Activated CD4-positive, alpha-beta memory T cell treated with anti-CD3 and anti-CD28 coated beads for 36 hours (primary cell): ENCODE data around the gene DYNLT4. TPM values are rescaled to one million over a fixed set of nuclear protein-coding genes. Genes with fewer than 3 reads are reported as not detected.
"Not testable (repeated sequence)": the region's sequence is repeated elsewhere in the genome, so short reads cannot be mapped to it uniquely, and the experiment has no call there.

ENCODE experiments used
- CTCF ChIA-PET: fragments of 350-600 bp; sonication (Branson Sonifier 250); formaldehyde crosslinking; loops from one replicate; lab custom pipeline; 2021; ENCODE audit warnings: antibody characterized with exemption, inconsistent platforms; lab: Charles Lee
- POLR2A ChIA-PET: fragments of 350-600 bp; sonication (Branson Sonifier 250); formaldehyde crosslinking; loops from one replicate; lab custom pipeline; 2021; ENCODE audit warnings: antibody characterized with exemption; lab: Charles Lee
- DNase-seq: peaks from one replicate; pipeline ENCODE4 v3.0.0-alpha.2; 2020
- H3K27ac Mint-ChIP-seq: one replicate; pipeline ENCODE4 v1.8.0; 2021; ENCODE audit warnings: mixed read lengths
- H3K27me3 Mint-ChIP-seq: one replicate; pipeline ENCODE4 v1.8.0; 2021; ENCODE audit warnings: mixed read lengths
- H3K36me3 Mint-ChIP-seq: one replicate; pipeline ENCODE4 v1.8.0; 2021; ENCODE audit warnings: mixed read lengths
- H3K4me1 Mint-ChIP-seq: one replicate; pipeline ENCODE4 v1.8.0; 2021; ENCODE audit warnings: low read depth, mixed read lengths
- H3K4me3 Mint-ChIP-seq: one replicate; pipeline ENCODE4 v1.8.0; 2021; ENCODE audit warnings: mild to moderate bottlenecking, mixed read lengths
- H3K9me3 Mint-ChIP-seq: one replicate; pipeline ENCODE4 v1.8.0; 2021; ENCODE audit warnings: mixed read lengths
- intact Hi-C: fragments of 100-400 bp; cut with micrococcal nuclease; formaldehyde crosslinking; loops from one replicate; pipeline ENCODE4 v1.15.1; 2023
- total RNA-seq, 2 experiments: library from RNA; stranded (reverse); gene quantifications; one replicate each; pipeline ENCODE4 v1.2.3, GENCODE V29; 2021

The DYNLT4 gene
- total RNA-seq, 2 experiments from 2014 or later: 0.40 to 0.41 TPM

- intact Hi-C loops: loop anchor here (2.0 to 10.0 kb wide), 4 partner anchors 19 to 505 kb away; partner anchors contain the start of genes HECTD3 and UROD
- POLR2A ChIA-PET: interaction anchor here (0.6 to 15.8 kb wide), 13 partner anchors 10 to 778 kb away, joined by 3 to 404 read pairs (median 8); partner anchors contain the start of genes BEST4, BTBD19, DYNLT4 and HECTD3
- peaks cover 34% of the 10 kb centered on the region for H3K4me1 Mint-ChIP-seq
- peaks cover 40% of the 10 kb centered on the region for H3K36me3 Mint-ChIP-seq
- H3K4me3 Mint-ChIP-seq: peak within 1 kb of the TSS; percentile 93
- DNase-seq: peak; percentile 99
- peak within 1 kb of the TSS; percentile 95 for H3K27ac Mint-ChIP-seq
- no peaks in the 10 kb centered on the region for H3K27me3 Mint-ChIP-seq
- CTCF ChIA-PET: interaction anchor here (0.7 to 3.6 kb wide), 17 partner anchors 10 to 504 kb away, joined by 3 to 53 read pairs (median 6); partner anchors contain the start of genes ARMH1, BEST4, BTBD19 and EIF2B3
- no peaks in the 10 kb centered on the region for H3K9me3 Mint-ChIP-seq
These were observed 7.2 kb downstream of the DYNLT4 start, which contains the start of gene PLK3 for GRCh38 chr1:44799770-44800584. Gene PLK3, plus strand, starts transcription at chr1:44800377. Its CDS starts 87 bp downstream, at chr1:44800464.

- POLR2A ChIA-PET: interaction anchor here (0.6 to 15.8 kb wide), 4 partner anchors 13 to 769 kb away, joined by 3 to 404 read pairs (median 155); partner anchors contain the start of genes BTBD19 and DYNLT4
- Mint-ChIP-seq H3K4me3 (no peak overlapping the region), H3K9me3 (no peaks in the 10 kb centered on the region), H3K36me3 (peaks cover 31% of the 10 kb centered on the region), H3K27me3 (no peaks in the 10 kb centered on the region), H3K4me1 (peaks cover 24% of the 10 kb centered on the region), H3K27ac (peak overlapping the region; percentile 95)
- no peak for DNase-seq
- CTCF ChIA-PET: interaction anchor here (0.7 to 3.6 kb wide), 7 partner anchors 8 to 505 kb away, joined by 3 to 39 read pairs (median 5); partner anchors contain the start of gene BTBD19
- intact Hi-C loops: loop anchor here (2.0 kb wide), 1 partner anchor 20 kb away; no protein-coding TSS in a partner anchor
These were observed 8.4 kb downstream of the DYNLT4 start for GRCh38 chr1:44798481-44799365.

GRCh38 chr1:44797886-44798285 lies 9.3 kb downstream of the DYNLT4 start:
- DNase-seq, H3K27ac Mint-ChIP-seq, H3K9me3 Mint-ChIP-seq, H3K4me3 Mint-ChIP-seq, H3K27me3 Mint-ChIP-seq: not testable (repeated sequence)
- H3K36me3 Mint-ChIP-seq: peaks cover 22% of the 10 kb centered on the region
- intact Hi-C loops: loop anchor here (2.0 kb wide), 1 partner anchor 21 kb away; no protein-coding TSS in a partner anchor
- H3K4me1 Mint-ChIP-seq: peaks cover 16% of the 10 kb centered on the region
- CTCF ChIA-PET: interaction anchor here (2.0 kb wide), 1 partner anchor 12 kb away, joined by 5 read pairs; no protein-coding TSS in a partner anchor
- POLR2A ChIA-PET: interaction anchor here (1.8 to 15.8 kb wide), 3 partner anchors 14 to 22 kb away, joined by 12 to 404 read pairs (median 263); partner anchors contain the start of genes BTBD19, DYNLT4 and RPS8

GRCh38 chr1:44792736-44793502 lies 14.2 kb downstream of the DYNLT4 start:
- peak; percentile 1 for DNase-seq
- Mint-ChIP-seq H3K36me3 (no peaks in the 10 kb centered on the region), H3K9me3 (no peaks in the 10 kb centered on the region), H3K4me3 (no peak overlapping the region), H3K4me1 (no peaks in the 10 kb centered on the region), H3K27ac (no peak overlapping the region), H3K27me3 (no peaks in the 10 kb centered on the region)
- intact Hi-C loops: no loop called here
- ChIA-PET POLR2A (interaction anchor here (0.8 to 2.7 kb wide), 7 partner anchors 10 to 219 kb away, joined by 3 to 12 read pairs (median 4); partner anchors contain the start of genes HECTD3, RNU5D-1 and UROD), CTCF (interaction anchor here (0.6 to 2.8 kb wide), 17 partner anchors 8 to 690 kb away, joined by 3 to 22 read pairs (median 5); partner anchors contain the start of genes BTBD19, DYNLT4, HECTD3 and MUTYH)

GRCh38 chr1:44790968-44791801 lies 16.0 kb downstream of the DYNLT4 start:
- intact Hi-C loops: no loop called here
- peaks cover 5% of the 10 kb centered on the region for H3K4me1 Mint-ChIP-seq
- CTCF ChIA-PET: interaction anchor here (0.9 to 2.6 kb wide), 5 partner anchors 8 to 223 kb away, joined by 3 to 11 read pairs (median 5); partner anchors contain the start of genes BTBD19 and PLK3
- no peak for DNase-seq
- no peaks in the 10 kb centered on the region for H3K9me3 Mint-ChIP-seq
- no peaks in the 10 kb centered on the region for H3K27me3 Mint-ChIP-seq
- POLR2A ChIA-PET: interaction anchor here (1.0 to 8.4 kb wide), 4 partner anchors 15 to 70 kb away, joined by 5 to 70 read pairs (median 8); partner anchors contain the start of gene RPS8
- H3K36me3 Mint-ChIP-seq: no peaks in the 10 kb centered on the region
- no peak overlapping the region for H3K4me3 Mint-ChIP-seq
- no peak overlapping the region for H3K27ac Mint-ChIP-seq

GRCh38 chr1:44788120-44788860 lies 18.9 kb downstream of the DYNLT4 start, which contains the start of gene BEST4:
Gene BEST4, minus strand, starts transcription at chr1:44788170. Its CDS starts 465 bp downstream, at chr1:44787705.
- no peak within 1 kb of the TSS for H3K4me3 Mint-ChIP-seq
- no peaks in the 10 kb centered on the region for H3K9me3 Mint-ChIP-seq
- POLR2A ChIA-PET: interaction anchor here (1.0 to 8.4 kb wide), 4 partner anchors 12 to 67 kb away, joined by 3 to 70 read pairs (median 12); partner anchors contain the start of gene RPS8
- CTCF ChIA-PET: interaction anchor here (1.1 to 5.3 kb wide), 6 partner anchors 8 to 59 kb away, joined by 4 to 32 read pairs (median 8); partner anchors contain the start of genes BTBD19, PLK3 and RPS8
- H3K36me3 Mint-ChIP-seq: no peaks in the 10 kb centered on the region
- H3K27me3 Mint-ChIP-seq: no peaks in the 10 kb centered on the region
- intact Hi-C loops: loop anchor here (5.0 kb wide), 2 partner anchors 34 to 704 kb away; partner anchors contain the start of gene TESK2
- DNase-seq: no peak
- no peak within 1 kb of the TSS for H3K27ac Mint-ChIP-seq
- H3K4me1 Mint-ChIP-seq: peaks cover 29% of the 10 kb centered on the region

GRCh38 chr1:44787506-44787905 lies 19.6 kb downstream of the DYNLT4 start:
- peaks cover 2% of the 10 kb centered on the region for H3K36me3 Mint-ChIP-seq
- H3K27ac Mint-ChIP-seq: no peak overlapping the region
- H3K9me3 Mint-ChIP-seq: no peaks in the 10 kb centered on the region
- ChIA-PET CTCF (interaction anchor here (0.9 to 5.3 kb wide), 7 partner anchors 9 to 58 kb away, joined by 3 to 32 read pairs (median 6); partner anchors contain the start of genes BTBD19, PLK3 and RPS8), POLR2A (interaction anchor here (1.0 to 8.4 kb wide), 6 partner anchors 11 to 66 kb away, joined by 3 to 70 read pairs (median 12); partner anchors contain the start of genes PLK3, RNU5D-1 and RPS8)
- H3K4me3 Mint-ChIP-seq: no peak overlapping the region
- peaks cover 31% of the 10 kb centered on the region for H3K4me1 Mint-ChIP-seq
- no peak for DNase-seq
- H3K27me3 Mint-ChIP-seq: no peaks in the 10 kb centered on the region
- intact Hi-C loops: loop anchor here (5.0 kb wide), 2 partner anchors 35 to 705 kb away; partner anchors contain the start of gene TESK2

- H3K9me3 Mint-ChIP-seq: no peaks in the 10 kb centered on the region
- H3K4me3 Mint-ChIP-seq: peak overlapping the region; percentile 73
- ChIA-PET CTCF (interaction anchor here (0.6 to 5.3 kb wide), 11 partner anchors 10 to 225 kb away, joined by 3 to 32 read pairs (median 5); partner anchors contain the start of genes BTBD19, HECTD3, PLK3 and RPS8), POLR2A (interaction anchor here (1.3 to 8.4 kb wide), 5 partner anchors 11 to 65 kb away, joined by 7 to 70 read pairs (median 13); partner anchors contain the start of genes PLK3, RNU5D-1 and RPS8)
- H3K4me1 Mint-ChIP-seq: peaks cover 31% of the 10 kb centered on the region
- no peaks in the 10 kb centered on the region for H3K27me3 Mint-ChIP-seq
- peak overlapping the region; percentile 31 for H3K27ac Mint-ChIP-seq
- peaks cover 6% of the 10 kb centered on the region for H3K36me3 Mint-ChIP-seq
- DNase-seq: no peak
- intact Hi-C loops: loop anchor here (5.0 kb wide), 2 partner anchors 35 to 705 kb away; partner anchors contain the start of gene TESK2
These were observed 20.2 kb downstream of the DYNLT4 start for GRCh38 chr1:44786841-44787426.
